CD14-positive monocyte (primary cell): ENCODE results near the gene LYRM7. TPM values are rescaled to one million over a fixed set of nuclear protein-coding genes. Genes with fewer than 3 reads are reported as not detected.

Experiments used
- DNase-seq, 3 donors: peaks; one replicate each; pipeline ENCODE4 v3.0.0-alpha.2; 2011 to 2022
- H2AFZ ChIP-seq: 2 replicates; pipeline ENCODE4 v1.6.0; 2012; ENCODE audit warnings: mild to moderate bottlenecking, low read depth, low read length, inconsistent platforms; ENCODE audit not compliant: insufficient read depth, poor library complexity, severe bottlenecking
- H3K27ac ChIP-seq, 2 donors: 1 replicate in 1 of 2; 2 replicates in 1 of 2; pipeline ENCODE4 v1.5.1; 2012 to 2013; ENCODE audit warnings: low read length in 2 of 2, control low read depth in 1 of 2, inconsistent platforms in 1 of 2, low read depth in 1 of 2, mild to moderate bottlenecking in 1 of 2
- H3K27me3 ChIP-seq, 2 donors: one replicate each; pipeline versions ENCODE4 v1.6.0 to v1.6.1; 2011 to 2013; ENCODE audit warnings: low read length in 2 of 2; ENCODE audit not compliant: control insufficient read depth in 2 of 2, insufficient read depth in 2 of 2
- H3K36me3 ChIP-seq, 2 donors: replicated peaks in 1 of 2; 1 replicate in 1 of 2; 2 replicates in 1 of 2; pipeline versions ENCODE4 v1.5.1 to v1.6.1; 2012 to 2013; ENCODE audit warnings: low read length in 2 of 2, control low read depth in 1 of 2, inconsistent platforms in 1 of 2, mild to moderate bottlenecking in 1 of 2; ENCODE audit not compliant: insufficient read depth in 2 of 2, control insufficient read depth in 1 of 2
- H3K4me1 ChIP-seq, 2 donors: 1 replicate in 1 of 2; 2 replicates in 1 of 2; pipeline versions ENCODE4 v1.5.1 to v1.6.1; 2012 to 2013; ENCODE audit warnings: low read length in 2 of 2, control low read depth in 1 of 2, inconsistent platforms in 1 of 2, mild to moderate bottlenecking in 1 of 2, moderate library complexity in 1 of 2; ENCODE audit not compliant: insufficient read depth in 2 of 2, control insufficient read depth in 1 of 2
- H3K4me2 ChIP-seq: replicated peaks from 2 replicates; pipeline ENCODE3; 2012; ENCODE audit warnings: low read length, moderate library complexity, mild to moderate bottlenecking; ENCODE audit not compliant: poor library complexity, severe bottlenecking; ENCODE audit errors: extremely low read depth
- H3K4me3 ChIP-seq, 3 experiments: fragments of 200-600 bp in 1 of 3; sonication (generic) in 1 of 3; replicated peaks in 1 of 3; 1 replicate in 2 of 3; 2 replicates in 1 of 3; pipeline ENCODE4 v1.5.1; 2011 to 2013; ENCODE audit warnings: low read length in 3 of 3, mild to moderate bottlenecking in 3 of 3, control low read depth in 2 of 3, low read depth in 2 of 3, inconsistent platforms in 1 of 3, moderate library complexity in 1 of 3
- H3K79me2 ChIP-seq: 2 replicates; pipeline ENCODE4 v1.6.0; 2012; ENCODE audit warnings: mild to moderate bottlenecking, control low read depth, inconsistent platforms, low read length, moderate library complexity; ENCODE audit not compliant: insufficient read depth
- H3K9ac ChIP-seq: 2 replicates; pipeline ENCODE4 v1.6.0; 2017; ENCODE audit warnings: low read length, mild to moderate bottlenecking; ENCODE audit not compliant: insufficient read depth, poor library complexity, severe bottlenecking
- H3K9me3 ChIP-seq, 2 donors: replicated peaks in 1 of 2; 1 replicate in 1 of 2; 2 replicates in 1 of 2; pipeline versions ENCODE4 v1.5.1 to v1.6.1; 2012 to 2013; ENCODE audit warnings: low read length in 2 of 2, control low read depth in 1 of 2; ENCODE audit not compliant: control insufficient read depth in 1 of 2, insufficient read depth in 1 of 2
- H4K20me1 ChIP-seq: 2 replicates; pipeline ENCODE4 v1.6.0; 2012; ENCODE audit warnings: mild to moderate bottlenecking, low read length, control low read depth, moderate library complexity; ENCODE audit not compliant: insufficient read depth
- H3K27ac Mint-ChIP-seq, 7 donors: one replicate each; pipeline ENCODE4 v1.8.0; 2020; ENCODE audit warnings: mild to moderate bottlenecking in 7 of 7, mixed read lengths in 7 of 7, moderate library complexity in 6 of 7, inconsistent platforms in 2 of 7
- H3K27me3 Mint-ChIP-seq, 3 donors: one replicate each; pipeline ENCODE4 v1.8.0; 2021 to 2022; ENCODE audit warnings: low read depth in 3 of 3, mild to moderate bottlenecking in 3 of 3, mixed read lengths in 3 of 3, moderate library complexity in 3 of 3, inconsistent platforms in 1 of 3
- H3K36me3 Mint-ChIP-seq, 2 donors: one replicate each; pipeline ENCODE4 v1.8.0; 2020; ENCODE audit warnings: mixed read lengths in 2 of 2, inconsistent platforms in 1 of 2, mild to moderate bottlenecking in 1 of 2
- H3K4me1 Mint-ChIP-seq: one replicate; pipeline ENCODE4 v1.8.0; 2020; ENCODE audit warnings: mild to moderate bottlenecking, mixed read lengths
- H3K4me3 Mint-ChIP-seq, 2 donors: one replicate each; pipeline ENCODE4 v1.8.0; 2020; ENCODE audit warnings: mild to moderate bottlenecking in 2 of 2, mixed read lengths in 2 of 2, moderate library complexity in 1 of 2
- H3K9me3 Mint-ChIP-seq, 7 donors: one replicate each; pipeline ENCODE4 v1.8.0; 2020 to 2022; ENCODE audit warnings: mixed read lengths in 7 of 7, mild to moderate bottlenecking in 6 of 7, moderate library complexity in 6 of 7, inconsistent platforms in 2 of 7
- WGBS: methylation state at CpG from one replicate; pipeline ENCODE4 v1.1.5; 2013; ENCODE audit warnings: missing lambda C conversion rate; ENCODE audit not compliant: insufficient coverage; 5-methylcytosine and 5-hydroxymethylcytosine counted together
- intact Hi-C, 2 donors: fragments of 100-400 bp; cut with micrococcal nuclease; formaldehyde crosslinking; loops; one replicate each; pipeline versions ENCODE4 v1.15.0 to v1.15.1; 2023
- polyA plus RNA-seq, 3 donors: library from polyadenylated mRNA; depleted of rRNA in 1 of 3; unstranded in 2 of 3; stranded (reverse) in 1 of 3; fragments of 300-500 nt in 2 of 3; fragments of >200 nt in 1 of 3; fragmentation: Illumina TruSeq in 2 of 3; gene quantifications; 1 replicate in 2 of 3; 2 replicates in 1 of 3; pipeline ENCODE4 v1.2.3, GENCODE V29; 2012 to 2021
- TF ChIP-seq, protein P1 (sequence below): fragments of 200-600 bp; IDR thresholded peaks from one replicate; pipeline ENCODE4 v1.8.0; 2022; ENCODE audit warnings: antibody characterized with exemption, mild to moderate bottlenecking

Gene LYRM7
- polyA plus RNA-seq, 3 donors: 3.1 to 3.7 (median 3.2) TPM

DNA sequence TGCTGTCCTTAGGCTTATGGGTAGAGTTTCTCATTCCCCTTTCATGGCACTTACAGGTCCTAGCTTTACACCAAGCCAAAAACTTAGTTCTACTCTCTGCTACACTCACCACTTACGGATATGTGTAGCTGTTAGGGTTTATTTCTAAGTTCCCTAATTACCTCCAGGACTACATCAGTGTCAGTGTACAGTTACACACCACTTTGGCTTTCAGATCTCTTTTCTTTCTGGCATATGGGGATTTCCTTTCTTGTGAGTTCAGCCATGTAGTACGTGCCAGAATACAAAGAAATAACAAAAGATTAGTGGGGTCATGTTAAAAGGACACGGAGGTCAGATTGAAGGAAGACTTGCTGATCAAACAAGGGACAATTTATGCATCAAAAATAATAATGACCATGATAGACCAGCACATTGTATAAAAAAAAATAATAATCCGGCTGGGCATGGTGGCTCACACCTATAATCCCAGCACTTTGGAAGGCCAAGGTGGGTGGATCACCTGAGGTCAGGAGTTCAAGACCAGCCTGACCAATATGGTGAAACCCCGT is 41.8 kb downstream of the LYRM7 start:
- Histone ChIP-seq H3K9ac (no peak overlapping the region), H2AFZ (no peak overlapping the region), H3K9me3 (no peaks in the 10 kb centered on the region), H3K79me2 (peaks cover 9% of the 10 kb centered on the region), H3K36me3 (no peaks in the 10 kb centered on the region), H3K4me2 (no peak overlapping the region), H3K4me1 (peaks cover 50 to 53% of the 10 kb centered on the region in 2 donors), H3K27ac (peak overlapping the region; percentile 64 to 78), H3K4me3 (no peak overlapping the region), H3K27me3 (no peaks in the 10 kb centered on the region), H4K20me1 (no peaks in the 10 kb centered on the region)
- H3K4me1 Mint-ChIP-seq: peaks cover 49% of the 10 kb centered on the region
- TF ChIP-seq, protein P1, sequence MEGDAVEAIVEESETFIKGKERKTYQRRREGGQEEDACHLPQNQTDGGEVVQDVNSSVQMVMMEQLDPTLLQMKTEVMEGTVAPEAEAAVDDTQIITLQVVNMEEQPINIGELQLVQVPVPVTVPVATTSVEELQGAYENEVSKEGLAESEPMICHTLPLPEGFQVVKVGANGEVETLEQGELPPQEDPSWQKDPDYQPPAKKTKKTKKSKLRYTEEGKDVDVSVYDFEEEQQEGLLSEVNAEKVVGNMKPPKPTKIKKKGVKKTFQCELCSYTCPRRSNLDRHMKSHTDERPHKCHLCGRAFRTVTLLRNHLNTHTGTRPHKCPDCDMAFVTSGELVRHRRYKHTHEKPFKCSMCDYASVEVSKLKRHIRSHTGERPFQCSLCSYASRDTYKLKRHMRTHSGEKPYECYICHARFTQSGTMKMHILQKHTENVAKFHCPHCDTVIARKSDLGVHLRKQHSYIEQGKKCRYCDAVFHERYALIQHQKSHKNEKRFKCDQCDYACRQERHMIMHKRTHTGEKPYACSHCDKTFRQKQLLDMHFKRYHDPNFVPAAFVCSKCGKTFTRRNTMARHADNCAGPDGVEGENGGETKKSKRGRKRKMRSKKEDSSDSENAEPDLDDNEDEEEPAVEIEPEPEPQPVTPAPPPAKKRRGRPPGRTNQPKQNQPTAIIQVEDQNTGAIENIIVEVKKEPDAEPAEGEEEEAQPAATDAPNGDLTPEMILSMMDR: no peak
- H3K36me3 Mint-ChIP-seq: peaks cover 0 to 2% of the 10 kb centered on the region in 2 donors
- WGBS: 100% methylated on average over 1 of the region's 5 CpGs
- peak overlapping the region in 1 of 2 donors; percentile 42 for H3K4me3 Mint-ChIP-seq
- H3K9me3 Mint-ChIP-seq: no peaks in the 10 kb centered on the region
- peak overlapping the region; percentile 70 to 95 (median 93) for H3K27ac Mint-ChIP-seq
- H3K27me3 Mint-ChIP-seq: no peaks in the 10 kb centered on the region
- DNase-seq: peak; percentile 49 to 84 (median 68)
- intact Hi-C loops: loop anchor here (5.0 kb wide), 1 partner anchor 40 kb away; no protein-coding TSS in a partner anchor

GRCh38 chr5:131214609-131215227 is 44.0 kb downstream of the LYRM7 start:
- Histone ChIP-seq H3K9me3 (no peaks in the 10 kb centered on the region), H4K20me1 (no peaks in the 10 kb centered on the region), H3K27me3 (no peaks in the 10 kb centered on the region), H3K27ac (peak overlapping the region in 1 of 2 donors; percentile 43), H2AFZ (peak overlapping the region; percentile 42), H3K79me2 (peaks cover 6% of the 10 kb centered on the region), H3K36me3 (no peaks in the 10 kb centered on the region), H3K9ac (no peak overlapping the region), H3K4me1 (peaks cover 41% of the 10 kb centered on the region in 2 donors), H3K4me3 (no peak overlapping the region), H3K4me2 (no peak overlapping the region)
- 86% methylated on average over 3 of the region's 3 CpGs for WGBS
- Mint-ChIP-seq H3K4me3 (no peak overlapping the region), H3K36me3 (peaks cover 0 to 2% of the 10 kb centered on the region in 2 donors), H3K27ac (peak overlapping the region in 2 of 7 donors; percentile 1 to 46), H3K9me3 (peaks cover 0 to 3% (median 0%) of the 10 kb centered on the region in 7 donors), H3K27me3 (no peaks in the 10 kb centered on the region), H3K4me1 (peaks cover 44% of the 10 kb centered on the region)
- TF ChIP-seq, protein P1: no peak
- intact Hi-C loops: loop anchor here (5.0 kb wide), 1 partner anchor 38 kb away; no protein-coding TSS in a partner anchor
- DNase-seq: no peak
